Measurements from ENCODE around the gene DOHH. TPM values are rescaled to one million over a fixed set of nuclear protein-coding genes. Genes with fewer than 3 reads are reported as not detected.

The DOHH gene
- total RNA-seq, 4 donors from 2014 or later = 16.5 to 30.7 (median 20.3) TPM

DNA sequence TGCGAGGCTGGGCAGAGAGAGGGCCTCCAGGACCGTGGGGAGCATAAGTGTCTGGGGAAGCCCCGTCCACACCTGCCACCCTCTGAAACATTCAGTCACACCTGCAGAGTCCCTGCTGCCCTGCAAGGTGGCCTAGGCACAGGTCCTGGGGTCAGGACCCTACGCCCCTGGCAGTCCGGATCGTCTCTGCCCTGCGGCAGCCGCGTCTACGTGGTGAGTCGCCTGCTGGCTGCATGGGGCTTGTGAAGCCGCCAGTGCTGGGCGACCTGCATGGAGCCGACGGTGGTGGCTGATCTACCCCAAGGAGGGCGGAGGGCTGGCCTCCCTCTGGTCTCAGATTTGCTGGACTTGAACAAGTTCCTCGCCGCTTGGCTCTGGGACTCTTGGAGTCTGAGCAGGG is 18.7 kb upstream of the DOHH start:
- peaks cover 0 to 44% (median 0%) of the 10 kb centered on the region in 3 donors for H3K4me1 ChIP-seq
- WGBS, 2 donors (ENCODE audit: low coverage in 1 of 2) = no CpG with 5 or more reads among the region's 18 CpGs
- TF ChIP-seq EP300 (IDR thresholded peaks at IDR 0.05) = no peak
- TF ChIP-seq POLR2AphosphoS5 (IDR thresholded peaks at IDR 0.05) = no peak
- no peak for TF ChIP-seq CTCF (IDR thresholded peaks at IDR 0.05)
- no peak for TF ChIP-seq POLR2A (IDR thresholded peaks at IDR 0.05)

GRCh38 chr19:3518659-3519058 is 18.2 kb upstream of the DOHH start:
- H3K4me1 ChIP-seq = peaks cover 0 to 48% (median 0%) of the 10 kb centered on the region in 3 donors
- no peak for ATAC-seq
- no peak overlapping the region for H3K27ac ChIP-seq
- 92% methylated on average over 2 of the region's 2 CpGs; no CpG with 5 or more reads in 1 of the 2 donors for WGBS, 2 donors (ENCODE audit: low coverage in 1 of 2)
- H3K4me3 ChIP-seq = no peak overlapping the region
- TF ChIP-seq EP300 (IDR thresholded peaks at IDR 0.05) = no peak
- no peak for TF ChIP-seq CTCF (IDR thresholded peaks at IDR 0.05)
- no peak for TF ChIP-seq POLR2A (IDR thresholded peaks at IDR 0.05)
- no peak for TF ChIP-seq POLR2AphosphoS5 (IDR thresholded peaks at IDR 0.05)
- H3K9me3 ChIP-seq = no peaks in the 10 kb centered on the region
- H3K27me3 ChIP-seq = no peaks in the 10 kb centered on the region
- H3K36me3 ChIP-seq = peaks cover 0 to 49% of the 10 kb centered on the region in 2 donors

More for the DNA sequence above, 18.7 kb upstream of the DOHH start:
- Histone ChIP-seq H3K27me3 (no peaks in the 10 kb centered on the region), H3K4me3 (no peak overlapping the region), H3K36me3 (peaks cover 0 to 50% of the 10 kb centered on the region in 2 donors), H3K9me3 (no peaks in the 10 kb centered on the region), H3K27ac (no peak overlapping the region)
- ATAC-seq = no peak

DNA sequence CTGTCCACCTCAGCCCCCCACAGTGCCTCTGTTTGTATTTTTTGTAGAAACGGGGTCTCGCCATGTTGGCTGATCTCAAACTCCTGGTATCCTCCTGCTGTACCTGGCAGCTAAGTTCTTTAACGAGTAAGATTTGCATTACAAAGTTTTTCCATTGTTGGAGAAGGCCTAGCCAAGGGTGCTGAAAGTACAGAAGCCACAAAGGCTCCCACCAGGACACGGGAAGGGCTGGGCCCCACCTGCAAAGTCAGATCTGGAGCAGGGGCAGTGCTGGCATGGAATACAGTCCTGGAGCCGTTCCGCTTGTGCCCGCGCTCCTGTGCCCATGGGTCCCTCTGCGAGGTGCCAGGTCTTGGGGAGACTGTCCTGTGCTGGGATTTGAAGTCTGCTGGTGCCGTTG is 17.8 kb upstream of the DOHH start:
- WGBS, 2 donors (ENCODE audit: low coverage in 1 of 2) = 60 to 66% methylated on average over 4 to 5 of the region's 10 CpGs
- H3K4me1 ChIP-seq = peaks cover 0 to 52% (median 0%) of the 10 kb centered on the region in 3 donors
- no peak overlapping the region for H3K27ac ChIP-seq
- TF ChIP-seq EP300 (IDR thresholded peaks at IDR 0.05) (no peak), POLR2AphosphoS5 (IDR thresholded peaks at IDR 0.05) (no peak), POLR2A (IDR thresholded peaks at IDR 0.05) (no peak), CTCF (IDR thresholded peaks at IDR 0.05) (no peak)
- H3K9me3 ChIP-seq = no peaks in the 10 kb centered on the region
- peaks cover 0 to 45% of the 10 kb centered on the region in 2 donors for H3K36me3 ChIP-seq
- H3K27me3 ChIP-seq = no peaks in the 10 kb centered on the region
- no peak overlapping the region for H3K4me3 ChIP-seq
- ATAC-seq = no peak

DNA sequence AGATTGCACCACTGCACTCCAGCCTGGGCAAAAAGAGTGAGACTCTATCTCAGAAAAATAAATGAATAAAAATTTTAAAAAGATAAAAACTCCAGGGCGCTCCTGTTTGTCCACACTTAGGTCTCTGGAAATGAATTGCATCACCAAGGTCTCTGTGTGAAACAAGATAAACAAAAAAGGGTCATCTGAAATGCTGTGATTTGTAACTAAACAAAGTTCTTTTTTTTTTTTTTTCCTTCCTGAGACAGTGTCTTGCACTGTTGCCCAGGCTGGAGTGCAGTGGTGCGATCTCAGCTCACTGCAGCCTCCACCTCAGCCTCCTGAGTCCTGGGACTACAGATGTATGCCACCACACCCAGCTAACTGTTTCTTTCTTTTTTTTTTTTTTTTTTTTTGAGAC is 17.2 kb upstream of the DOHH start:
- no peak for TF ChIP-seq POLR2A (IDR thresholded peaks at IDR 0.05)
- TF ChIP-seq POLR2AphosphoS5 (IDR thresholded peaks at IDR 0.05) = no peak
- no peak for TF ChIP-seq CTCF (IDR thresholded peaks at IDR 0.05)
- TF ChIP-seq EP300 (IDR thresholded peaks at IDR 0.05) = no peak
- H3K4me1 ChIP-seq = peaks cover 0 to 59% (median 0%) of the 10 kb centered on the region in 3 donors
- H3K9me3 ChIP-seq = no peaks in the 10 kb centered on the region
- no peaks in the 10 kb centered on the region for H3K27me3 ChIP-seq
- peaks cover 0 to 39% of the 10 kb centered on the region in 2 donors for H3K36me3 ChIP-seq
- 73 to 79% methylated on average over 2 of the region's 2 CpGs for WGBS, 2 donors (ENCODE audit: low coverage in 1 of 2)
- H3K27ac ChIP-seq = no peak overlapping the region
- no peak for ATAC-seq
- H3K4me3 ChIP-seq = no peak overlapping the region

DNA sequence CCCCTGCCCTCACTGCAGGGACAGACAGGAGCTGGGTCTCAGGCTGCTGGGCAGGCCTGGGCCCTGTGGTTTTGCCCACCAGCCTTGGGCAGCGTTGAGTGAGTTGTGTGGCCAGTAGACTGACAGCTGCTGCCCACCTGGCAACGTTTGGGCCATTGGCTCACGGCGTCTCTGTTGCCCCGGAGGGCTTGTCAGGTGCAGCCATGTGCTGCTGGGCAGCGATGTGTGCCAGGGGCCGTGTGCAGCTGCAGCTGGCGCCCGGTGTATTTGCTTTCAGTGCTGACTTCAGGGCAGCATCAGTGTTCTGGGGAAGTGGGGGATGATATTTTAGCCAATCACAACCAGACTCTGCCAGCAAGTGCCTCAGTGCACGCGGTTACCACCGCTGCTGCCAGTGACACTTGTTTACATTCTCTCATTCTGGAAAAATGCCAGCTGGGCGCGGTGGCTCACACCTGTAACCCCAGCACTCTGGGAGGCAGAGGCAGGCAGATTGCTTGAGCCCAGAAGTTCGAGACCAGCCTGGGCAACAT is 16.3 kb upstream of the DOHH start:
- 51% methylated on average over 3 of the region's 15 CpGs; no CpG with 5 or more reads in 1 of the 2 donors for WGBS, 2 donors (ENCODE audit: low coverage in 1 of 2)
- Histone ChIP-seq H3K4me3 (no peak overlapping the region), H3K36me3 (peaks cover 0 to 35% of the 10 kb centered on the region in 2 donors), H3K9me3 (no peaks in the 10 kb centered on the region), H3K4me1 (peaks cover 0 to 68% (median 0%) of the 10 kb centered on the region in 3 donors), H3K27ac (no peak overlapping the region), H3K27me3 (no peaks in the 10 kb centered on the region)
- ATAC-seq = no peak
- no peak for TF ChIP-seq CTCF (IDR thresholded peaks at IDR 0.05)
- TF ChIP-seq POLR2A (IDR thresholded peaks at IDR 0.05) = no peak
- TF ChIP-seq POLR2AphosphoS5 (IDR thresholded peaks at IDR 0.05) = no peak
- TF ChIP-seq EP300 (IDR thresholded peaks at IDR 0.05) = no peak

Data from gastroesophageal sphincter (tissue), 4 donors.